H9 (cell line): ENCODE data around the gene PLXNB2. TPM values are rescaled to one million over a fixed set of nuclear protein-coding genes. Genes with fewer than 3 reads are reported as not detected.
A peak's percentile ranks its signal among the peaks of the same experiment; 100 is the strongest.

Source experiments
- DNase-seq: peaks from one replicate; pipeline ENCODE4 v3.0.0-alpha.2; 2017
- H2AFZ ChIP-seq: one replicate; pipeline ENCODE4 v1.6.1; 2013; ENCODE audit warnings: mild to moderate bottlenecking, low read length, control low read depth, moderate library complexity
- H2AK5ac ChIP-seq: 2 replicates; pipeline ENCODE4 v1.6.1; 2013; ENCODE audit warnings: low read length, control low read depth, mixed read lengths; ENCODE audit not compliant: insufficient read length
- H2BK120ac ChIP-seq: one replicate; pipeline ENCODE4 v1.6.1; 2013; ENCODE audit warnings: low read depth, mild to moderate bottlenecking, low read length, control low read depth, inconsistent platforms; ENCODE audit not compliant: poor library complexity, severe bottlenecking
- H2BK12ac ChIP-seq: 2 replicates; pipeline ENCODE4 v1.6.1; 2013; ENCODE audit warnings: low read length, control low read depth, mixed read lengths, low read depth; ENCODE audit not compliant: insufficient read length
- H2BK15ac ChIP-seq: 2 replicates; pipeline ENCODE4 v1.6.1; 2013; ENCODE audit warnings: low read depth, low read length, control low read depth
- H2BK20ac ChIP-seq: one replicate; pipeline ENCODE4 v1.6.1; 2013; ENCODE audit warnings: low read depth, mild to moderate bottlenecking, low read length, control low read depth, inconsistent platforms; ENCODE audit not compliant: poor library complexity, severe bottlenecking
- H2BK5ac ChIP-seq: 2 replicates; pipeline ENCODE4 v1.6.1; 2013; ENCODE audit warnings: low read length, control low read depth, mixed read lengths; ENCODE audit not compliant: insufficient read length
- H3K14ac ChIP-seq: 2 replicates; pipeline ENCODE4 v1.6.1; 2013; ENCODE audit warnings: low read length, control low read depth; ENCODE audit not compliant: insufficient read depth
- H3K18ac ChIP-seq: 2 replicates; pipeline ENCODE4 v1.6.1; 2013; ENCODE audit warnings: low read depth, mild to moderate bottlenecking, mixed read lengths, low read length, control low read depth; ENCODE audit not compliant: insufficient read length
- H3K23ac ChIP-seq: 2 replicates; pipeline ENCODE4 v1.6.1; 2013; ENCODE audit warnings: low read length, control low read depth, mixed read lengths, low read depth; ENCODE audit not compliant: insufficient read length
- H3K23me2 ChIP-seq: 2 replicates; pipeline ENCODE4 v1.6.1; 2013; ENCODE audit warnings: low read depth, mild to moderate bottlenecking, mixed read lengths, low read length, control low read depth; ENCODE audit not compliant: insufficient read length, poor library complexity, severe bottlenecking
- H3K27ac ChIP-seq: 2 replicates; pipeline ENCODE4 v1.5.1; 2013; ENCODE audit warnings: low read length, control low read depth, mixed read lengths, low read depth; ENCODE audit not compliant: insufficient read length
- H3K27me3 ChIP-seq: 2 replicates; pipeline ENCODE4 v1.6.1; 2013; ENCODE audit warnings: low read length, control low read depth, inconsistent platforms; ENCODE audit not compliant: insufficient read depth
- H3K4ac ChIP-seq: 2 replicates; pipeline ENCODE4 v1.6.1; 2013; ENCODE audit warnings: low read depth, mild to moderate bottlenecking, control low read depth, inconsistent platforms, low read length, moderate library complexity
- H3K4me1 ChIP-seq: 2 replicates; pipeline ENCODE4 v1.6.1; 2013; ENCODE audit warnings: low read length, control low read depth, inconsistent platforms; ENCODE audit not compliant: insufficient read depth
- H3K4me2 ChIP-seq: 2 replicates; pipeline ENCODE4 v1.6.1; 2013; ENCODE audit warnings: low read length, control low read depth, mixed read lengths; ENCODE audit not compliant: insufficient read length, insufficient read depth
- H3K56ac ChIP-seq: 2 replicates; pipeline ENCODE4 v1.6.1; 2013; ENCODE audit warnings: low read depth, mild to moderate bottlenecking, mixed read lengths, low read length, control low read depth; ENCODE audit not compliant: insufficient read length
- H3K79me1 ChIP-seq: 2 replicates; pipeline ENCODE4 v1.6.1; 2013; ENCODE audit warnings: low read depth, mild to moderate bottlenecking, moderate library complexity, low read length, control low read depth, inconsistent platforms; ENCODE audit not compliant: insufficient read depth, poor library complexity, severe bottlenecking
- H3K79me2 ChIP-seq: 2 replicates; pipeline ENCODE4 v1.6.1; 2013; ENCODE audit warnings: low read length, control low read depth, inconsistent platforms; ENCODE audit not compliant: insufficient read depth
- H3K9ac ChIP-seq: 2 replicates; pipeline ENCODE4 v1.6.1; 2013; ENCODE audit warnings: low read length, control low read depth, mixed read lengths; ENCODE audit not compliant: insufficient read length; ENCODE audit errors: extremely low read depth
- H3K9me3 ChIP-seq: one replicate; pipeline ENCODE4 v1.6.1; 2013; ENCODE audit warnings: low read depth, low read length, inconsistent platforms; ENCODE audit not compliant: control insufficient read depth
- H3T11ph ChIP-seq: one replicate; pipeline ENCODE4 v1.6.1; 2013; ENCODE audit warnings: mild to moderate bottlenecking, low read length, control low read depth, inconsistent platforms
- H4K20me1 ChIP-seq: one replicate; pipeline ENCODE4 v1.6.1; 2013; ENCODE audit not compliant: control insufficient read depth, insufficient read length, insufficient read depth
- H4K5ac ChIP-seq: 2 replicates; pipeline ENCODE4 v1.6.1; 2013; ENCODE audit warnings: low read depth, mild to moderate bottlenecking, mixed read lengths, low read length, control low read depth; ENCODE audit not compliant: insufficient read length
- H4K8ac ChIP-seq: replicated peaks from 2 replicates; pipeline ENCODE4 v1.6.1; 2013; ENCODE audit warnings: low read length, control low read depth, mixed read lengths, low read depth; ENCODE audit not compliant: insufficient read length
- H4K91ac ChIP-seq: 2 replicates; pipeline ENCODE4 v1.6.1; 2013; ENCODE audit warnings: low read depth, mild to moderate bottlenecking, moderate library complexity, mixed read lengths, low read length, control low read depth; ENCODE audit not compliant: insufficient read length
- H3K27ac Mint-ChIP-seq, 3 experiments: 2 replicates in 2 of 3; 3 replicates in 1 of 3; pipeline ENCODE4 v1.8.0; 2020 to 2021; ENCODE audit warnings: mixed read lengths in 3 of 3, mild to moderate bottlenecking in 1 of 3, moderate library complexity in 1 of 3
- H3K27me3 Mint-ChIP-seq: 2 replicates; pipeline ENCODE4 v1.8.0; 2021; ENCODE audit warnings: low read depth, mild to moderate bottlenecking, moderate library complexity, mixed read lengths
- H3K36me3 Mint-ChIP-seq, 3 experiments: 2 replicates in 2 of 3; 3 replicates in 1 of 3; pipeline ENCODE4 v1.8.0; 2020 to 2021; ENCODE audit warnings: low read depth in 3 of 3, mixed read lengths in 3 of 3; ENCODE audit not compliant: insufficient read depth in 1 of 3
- H3K4me1 Mint-ChIP-seq, 2 experiments: 2 replicates each; pipeline ENCODE4 v1.8.0; 2020; ENCODE audit warnings: mixed read lengths in 2 of 2
- H3K4me3 Mint-ChIP-seq, 2 experiments: 2 replicates in 1 of 2; 3 replicates in 1 of 2; pipeline ENCODE4 v1.8.0; 2020 to 2021; ENCODE audit warnings: mild to moderate bottlenecking in 2 of 2, mixed read lengths in 2 of 2, moderate library complexity in 1 of 2
- H3K9me3 Mint-ChIP-seq, 2 experiments: 2 replicates in 1 of 2; 3 replicates in 1 of 2; pipeline ENCODE4 v1.8.0; 2020; ENCODE audit warnings: mild to moderate bottlenecking in 2 of 2, mixed read lengths in 2 of 2, moderate library complexity in 1 of 2
- CTCF ChIP-seq: fragments of 200-600 bp; sonication (generic); conservative IDR thresholded peaks from 3 replicates; pipeline ENCODE4 v1.8.0; 2021; ENCODE audit warnings: antibody characterized with exemption, mild to moderate bottlenecking
- WGBS: extraction: QIAGEN DNeasy Blood & Tissue Kit; methylation state at CpG from one replicate; pipeline ENCODE4 v1.1.7; 2013; ENCODE audit warnings: missing lambda C conversion rate, low lambda C conversion rate, mixed read lengths; ENCODE audit not compliant: insufficient read length; ENCODE audit errors: extremely low coverage; 5-methylcytosine and 5-hydroxymethylcytosine counted together
- total RNA-seq: library from RNA; stranded (reverse); gene quantifications from 2 replicates; pipeline ENCODE4 v1.2.1, GENCODE V29; 2021

PLXNB2 gene
- total RNA-seq, 1 experiment from 2014 or later, result 87.6 TPM

GRCh38 chr22:50276143-50276542 is 31.3 kb downstream of the PLXNB2 start:
- no peak overlapping the region; the same call in 1 of the 2 replicates for H3K14ac ChIP-seq
- H2BK20ac ChIP-seq, result no peak overlapping the region
- no peak overlapping the region for H3K27ac ChIP-seq
- no peaks in the 10 kb centered on the region; the same call in 1 of the 2 replicates for H3K27me3 ChIP-seq
- no peak overlapping the region for H4K5ac ChIP-seq
- H3K23ac ChIP-seq, result no peak overlapping the region
- H4K8ac ChIP-seq, result no peak overlapping the region
- peaks cover 12% of the 10 kb centered on the region for H3K27me3 Mint-ChIP-seq
- no peak overlapping the region for H3K4me2 ChIP-seq
- no peak overlapping the region for H4K91ac ChIP-seq
- no peak overlapping the region for H3K4ac ChIP-seq
- peaks cover 37 to 62% (median 56%) of the 10 kb centered on the region in 3 experiments for H3K36me3 Mint-ChIP-seq
- H2BK12ac ChIP-seq, result no peak overlapping the region
- H2BK15ac ChIP-seq, result no peak overlapping the region
- H2BK5ac ChIP-seq, result no peak overlapping the region
- no peaks in the 10 kb centered on the region for H3K4me1 ChIP-seq
- no peaks in the 10 kb centered on the region for H3K9me3 ChIP-seq
- no peak overlapping the region for H3K9ac ChIP-seq
- no peak overlapping the region for H3K18ac ChIP-seq
- no peak overlapping the region for H2AK5ac ChIP-seq
- H3K4me1 Mint-ChIP-seq, result peaks cover 2 to 7% of the 10 kb centered on the region in 2 experiments; a peak in 1 of 4 replicates
- no peaks in the 10 kb centered on the region for H4K20me1 ChIP-seq
- H3K9me3 Mint-ChIP-seq, result peaks cover 8 to 13% of the 10 kb centered on the region in 2 experiments
- peak; percentile 54 for DNase-seq
- H3K79me1 ChIP-seq, result no peaks in the 10 kb centered on the region
- peaks cover 2% of the 10 kb centered on the region for H3K23me2 ChIP-seq
- no peak overlapping the region for H3K27ac Mint-ChIP-seq
- peak; percentile 67 for TF ChIP-seq CTCF
- H3K79me2 ChIP-seq, result no peaks in the 10 kb centered on the region
- no peak overlapping the region for H3K56ac ChIP-seq
- no peak overlapping the region for H3T11ph ChIP-seq
- H2AFZ ChIP-seq, result no peak overlapping the region
- WGBS, result no CpG with 5 or more reads among the region's 25 CpGs
- H3K4me3 Mint-ChIP-seq, result no peak overlapping the region
- no peak overlapping the region for H2BK120ac ChIP-seq
